Stimulated activated naive CD8-positive, alpha-beta T cell treated with anti-CD3 and anti-CD28 coated beads, Interleukin-15, amount 100 ng/mL, for 72 hours (primary cell): ENCODE results near the gene CNNM3.
A peak's percentile ranks its signal among the peaks of the same experiment; 100 is the strongest.
"Not testable (repeated sequence)": the region's sequence is repeated elsewhere in the genome, so short reads cannot be mapped to it uniquely, and the experiment has no call there.

ENCODE experiments used
- ATAC-seq: fragments of 150-1000 bp; cut with Tn5 transposase; 2 replicates; pipeline ENCODE4 v1.10.0; 2021; ENCODE audit warnings: mild to moderate bottlenecking, moderate library complexity
- DNase-seq, 2 donors: peaks; one replicate each; pipeline ENCODE4 v3.0.0; 2021 to 2022
- H3K27ac Mint-ChIP-seq, 2 donors: one replicate each; pipeline ENCODE4 v1.8.0; 2022; ENCODE audit warnings: mild to moderate bottlenecking in 2 of 2, mixed read lengths in 2 of 2, moderate library complexity in 2 of 2
- H3K27me3 Mint-ChIP-seq: one replicate; pipeline ENCODE4 v1.8.0; 2022; ENCODE audit warnings: mixed read lengths
- H3K4me1 Mint-ChIP-seq: one replicate; pipeline ENCODE4 v1.8.0; 2022; ENCODE audit warnings: mild to moderate bottlenecking, mixed read lengths
- H3K4me3 Mint-ChIP-seq, 2 donors: one replicate each; pipeline ENCODE4 v1.8.0; 2022; ENCODE audit warnings: mild to moderate bottlenecking in 2 of 2, mixed read lengths in 2 of 2, moderate library complexity in 1 of 2
- H3K9me3 Mint-ChIP-seq, 2 donors: one replicate each; pipeline ENCODE4 v1.8.0; 2022; ENCODE audit warnings: mixed read lengths in 2 of 2

The CNNM3 gene

GRCh38 chr2:96859099-96859649, 43.1 kb downstream of the CNNM3 start:
- no peak for ATAC-seq
- H3K4me3 Mint-ChIP-seq: peak overlapping the region; percentile 85 to 99
- DNase-seq: no peak
- H3K9me3 Mint-ChIP-seq: no peaks in the 10 kb centered on the region
- peak overlapping the region in 1 of 2 donors; percentile 72 for H3K27ac Mint-ChIP-seq
- H3K27me3 Mint-ChIP-seq: no peaks in the 10 kb centered on the region
- peaks cover 56% of the 10 kb centered on the region for H3K4me1 Mint-ChIP-seq

- Mint-ChIP-seq H3K9me3 (no peaks in the 10 kb centered on the region), H3K4me1 (peaks cover 56% of the 10 kb centered on the region), H3K27ac (peak overlapping the region in 1 of 2 donors; percentile 16), H3K4me3 (no peak overlapping the region), H3K27me3 (no peaks in the 10 kb centered on the region)
- ATAC-seq (no peak), DNase-seq (no peak)
These were observed 43.6 kb downstream of the CNNM3 start for GRCh38 chr2:96859681-96860064.

GRCh38 chr2:96860065-96861029, 44.3 kb downstream of the CNNM3 start:
- DNase-seq: no peak
- peak overlapping the region in 1 of 2 donors; percentile 28 for H3K4me3 Mint-ChIP-seq
- peaks cover 49% of the 10 kb centered on the region for H3K4me1 Mint-ChIP-seq
- no peak for ATAC-seq
- H3K27ac Mint-ChIP-seq: no peak overlapping the region
- H3K9me3 Mint-ChIP-seq: no peaks in the 10 kb centered on the region
- H3K27me3 Mint-ChIP-seq: no peaks in the 10 kb centered on the region

DNA sequence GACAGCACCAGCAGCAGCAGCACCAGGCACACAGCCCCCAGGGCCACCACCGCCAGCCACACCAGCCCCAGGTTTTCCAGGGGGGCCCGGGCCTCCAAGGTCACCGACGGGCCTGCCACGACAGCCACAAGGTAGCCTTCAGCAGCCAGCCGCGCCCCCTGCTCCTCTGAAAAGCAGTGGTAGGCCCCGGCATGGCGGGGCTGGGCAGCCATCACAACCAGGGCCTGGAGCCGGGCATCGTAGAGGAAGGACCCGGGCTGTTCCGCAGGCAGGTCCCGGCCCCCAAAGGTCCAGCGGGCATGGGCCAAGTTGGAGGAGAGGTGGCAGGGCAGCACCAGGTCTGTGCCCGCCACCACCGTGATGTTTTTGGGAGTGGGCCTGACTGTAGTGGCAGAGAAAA, 45.0 kb downstream of the CNNM3 start:
- ATAC-seq (no peak), DNase-seq (no peak)
- Mint-ChIP-seq H3K27me3 (no peaks in the 10 kb centered on the region), H3K4me3 (no peak overlapping the region), H3K9me3 (no peaks in the 10 kb centered on the region), H3K4me1 (peaks cover 52% of the 10 kb centered on the region), H3K27ac (no peak overlapping the region)

GRCh38 chr2:96863056-96863455, 47.0 kb downstream of the CNNM3 start:
- not testable (repeated sequence) for H3K27me3 Mint-ChIP-seq, H3K4me3 Mint-ChIP-seq, H3K27ac Mint-ChIP-seq, ATAC-seq, DNase-seq, H3K9me3 Mint-ChIP-seq
- peaks cover 51% of the 10 kb centered on the region for H3K4me1 Mint-ChIP-seq

DNA sequence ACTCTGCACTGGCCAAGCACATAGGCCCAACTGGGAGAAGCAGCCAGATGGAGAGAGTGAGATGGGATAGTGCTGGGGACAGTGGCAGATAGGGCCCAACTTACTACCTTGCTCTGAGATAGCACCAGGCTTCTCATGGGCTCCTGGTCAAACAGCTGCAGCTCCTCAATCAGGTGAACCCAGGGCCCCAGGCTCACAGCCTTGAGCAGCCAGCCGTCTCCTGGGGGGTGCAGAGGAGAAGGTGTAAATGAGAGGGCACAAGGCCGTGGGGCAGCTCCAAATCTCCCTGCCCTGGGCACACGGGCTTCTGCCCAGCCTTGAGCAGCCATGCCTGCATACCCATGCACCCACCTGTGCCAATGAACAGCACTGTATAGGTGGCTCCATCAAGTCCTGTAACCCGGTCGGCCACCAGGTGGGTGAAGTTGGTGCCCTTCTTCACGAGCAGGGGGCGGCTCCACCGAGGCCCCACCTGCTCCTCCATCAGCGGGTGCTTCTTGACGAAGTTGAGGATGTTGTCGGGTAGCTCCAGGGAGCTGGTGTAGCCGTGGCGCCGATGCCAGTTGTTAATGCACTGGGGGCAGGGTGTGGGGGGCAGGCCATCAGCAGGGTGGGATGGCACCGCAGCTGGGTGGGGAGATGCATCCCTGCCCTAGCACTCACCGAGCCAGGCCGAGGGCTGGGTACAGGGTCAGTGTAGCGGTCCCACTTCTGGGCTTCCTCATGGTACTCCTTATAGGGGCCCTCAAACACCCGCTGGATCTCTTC, 47.7 kb downstream of the CNNM3 start:
- no peaks in the 10 kb centered on the region for H3K9me3 Mint-ChIP-seq
- H3K27ac Mint-ChIP-seq: no peak overlapping the region
- no peaks in the 10 kb centered on the region for H3K27me3 Mint-ChIP-seq
- no peak for DNase-seq
- peaks cover 48% of the 10 kb centered on the region for H3K4me1 Mint-ChIP-seq
- no peak for ATAC-seq
- no peak overlapping the region for H3K4me3 Mint-ChIP-seq

DNA sequence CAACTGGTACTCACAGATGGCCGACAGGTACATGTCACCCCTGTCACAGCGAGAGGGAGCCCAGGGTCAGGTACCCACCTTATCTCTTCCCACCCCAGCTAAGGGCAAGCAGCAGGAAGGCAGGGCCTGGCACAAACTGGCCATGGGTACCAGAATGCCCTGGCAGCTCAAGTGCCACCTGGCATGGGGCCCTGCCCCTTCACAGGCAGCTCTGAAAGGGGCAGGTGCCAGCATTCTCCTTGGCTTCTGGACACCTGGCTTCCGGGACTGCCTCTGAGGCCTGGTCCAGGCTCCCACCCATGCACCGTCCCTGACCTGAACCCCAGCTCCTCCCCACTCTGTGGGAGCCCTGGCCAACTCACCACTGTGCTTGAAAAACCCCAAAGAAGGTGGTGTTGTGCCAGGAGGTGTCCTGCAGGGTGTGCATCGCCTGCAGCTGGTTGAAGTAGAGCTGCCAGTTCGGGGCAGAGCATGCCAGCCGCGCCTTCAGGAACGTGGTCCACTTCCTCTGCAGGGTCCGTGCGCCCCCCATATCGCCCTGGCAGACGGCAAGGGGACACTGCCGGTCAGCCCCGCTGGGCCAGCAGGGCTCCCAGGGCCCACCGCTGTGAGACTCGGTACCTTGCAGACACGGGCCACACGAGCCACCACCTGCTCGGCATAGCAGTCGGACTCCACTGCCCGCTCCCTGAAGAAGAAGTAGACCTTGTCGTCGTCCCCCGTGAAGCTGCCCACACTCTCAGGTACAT, 48.4 kb downstream of the CNNM3 start:
- Mint-ChIP-seq H3K4me3 (no peak overlapping the region), H3K9me3 (no peaks in the 10 kb centered on the region), H3K4me1 (peaks cover 40% of the 10 kb centered on the region), H3K27me3 (no peaks in the 10 kb centered on the region), H3K27ac (no peak overlapping the region)
- DNase-seq: no peak
- no peak for ATAC-seq

DNA sequence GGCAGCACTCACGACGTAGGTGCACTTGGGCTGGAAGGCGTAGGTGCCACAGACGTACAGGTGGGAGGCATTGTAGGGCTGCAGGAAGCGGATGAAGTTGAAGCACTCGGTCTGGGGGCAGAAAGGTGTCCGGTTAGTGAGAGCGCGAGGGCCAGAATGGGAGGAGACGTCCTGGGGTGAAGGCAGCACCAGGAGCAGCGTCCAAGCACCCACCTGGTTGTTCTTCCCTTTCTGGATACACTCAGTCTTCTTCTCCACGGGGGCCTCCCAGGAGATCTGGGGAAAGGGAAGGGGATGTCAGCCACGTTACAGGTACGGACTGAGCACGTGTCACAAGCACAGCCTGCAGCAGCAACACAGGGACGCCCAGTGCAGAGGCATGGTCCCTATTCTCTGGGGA, 49.6 kb downstream of the CNNM3 start:
- H3K27ac Mint-ChIP-seq: no peak overlapping the region
- H3K4me3 Mint-ChIP-seq: no peak overlapping the region
- H3K9me3 Mint-ChIP-seq: no peaks in the 10 kb centered on the region
- ATAC-seq (no peak), DNase-seq (no peak)
- peaks cover 5% of the 10 kb centered on the region for H3K27me3 Mint-ChIP-seq
- H3K4me1 Mint-ChIP-seq: peaks cover 33% of the 10 kb centered on the region

GRCh38 chr2:96866149-96866548, 50.1 kb downstream of the CNNM3 start:
- Mint-ChIP-seq H3K4me3 (no peak overlapping the region), H3K27me3 (peaks cover 10% of the 10 kb centered on the region), H3K4me1 (peaks cover 34% of the 10 kb centered on the region), H3K27ac (no peak overlapping the region), H3K9me3 (no peaks in the 10 kb centered on the region)
- no peak for ATAC-seq
- no peak for DNase-seq

DNA sequence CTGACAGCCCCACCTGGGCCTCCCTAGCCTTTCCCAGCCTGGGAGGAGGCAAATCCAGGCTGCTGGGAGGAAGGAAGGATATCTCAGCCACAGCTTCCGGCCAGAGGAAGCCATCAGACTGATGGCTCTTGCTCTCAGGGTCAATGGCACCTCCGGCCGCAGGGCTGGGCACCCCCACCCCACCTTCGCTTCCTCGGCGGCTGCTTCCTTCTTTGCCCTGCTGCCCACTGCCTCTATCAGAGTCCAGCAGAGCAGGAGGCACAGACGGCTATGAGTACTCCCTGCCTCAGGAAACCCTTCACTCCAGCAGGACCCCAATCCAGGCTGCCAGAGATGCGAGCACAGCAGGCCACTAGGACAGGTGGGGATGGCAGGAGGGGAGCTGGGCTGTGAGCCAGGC, 50.5 kb downstream of the CNNM3 start:
- ATAC-seq: no peak
- Mint-ChIP-seq H3K27me3 (peaks cover 10% of the 10 kb centered on the region), H3K4me1 (peaks cover 34% of the 10 kb centered on the region), H3K9me3 (no peaks in the 10 kb centered on the region), H3K4me3 (peak overlapping the region; percentile 59 to 92), H3K27ac (no peak overlapping the region)
- no peak for DNase-seq

GRCh38 chr2:96866986-96867755, 51.1 kb downstream of the CNNM3 start:
- Mint-ChIP-seq H3K27me3 (peaks cover 10% of the 10 kb centered on the region), H3K9me3 (no peaks in the 10 kb centered on the region), H3K4me1 (peaks cover 36% of the 10 kb centered on the region), H3K4me3 (peak overlapping the region; percentile 92 to 93), H3K27ac (peak overlapping the region; percentile 38 to 92)
- ATAC-seq: no peak
- DNase-seq: no peak

DNA sequence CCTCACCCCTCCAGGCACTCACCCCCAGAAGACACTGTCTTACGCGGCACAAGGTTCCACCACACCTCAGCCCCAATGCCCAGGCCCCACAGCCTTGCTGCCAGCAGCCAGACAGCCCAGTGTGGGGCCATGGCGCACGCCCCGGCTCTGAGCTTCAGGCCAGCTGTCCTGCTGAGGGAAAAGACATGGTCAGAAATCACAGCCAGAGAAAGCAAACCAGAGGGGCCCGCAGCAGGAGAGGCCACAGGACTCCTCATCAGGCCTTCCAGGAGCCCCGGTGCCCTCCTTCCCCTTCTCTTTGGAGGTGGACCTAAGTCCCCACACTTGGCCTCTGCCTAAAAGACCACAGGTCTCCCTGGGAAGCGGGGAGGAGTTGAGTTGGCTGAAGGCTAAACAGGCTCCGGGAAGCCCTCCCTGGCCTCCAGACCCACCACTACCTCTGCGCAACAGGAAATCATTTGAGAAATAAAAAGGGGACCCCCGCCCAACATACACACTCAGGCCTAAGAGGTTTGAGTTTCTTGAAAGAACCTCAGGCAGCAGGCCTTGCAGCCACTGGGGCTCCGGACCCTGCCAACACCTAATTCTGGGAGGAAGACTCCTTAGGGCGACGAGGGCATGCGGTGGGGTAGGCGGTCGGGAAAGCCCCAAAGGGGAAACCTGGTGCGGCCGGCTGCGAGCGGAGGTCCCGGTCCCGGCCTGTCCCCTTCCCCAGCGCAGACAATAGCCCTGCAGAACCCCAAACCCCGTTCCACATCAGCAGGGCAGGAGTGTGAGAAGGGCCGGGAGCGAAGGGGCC, 51.9 kb downstream of the CNNM3 start:
- Mint-ChIP-seq H3K27ac (peak overlapping the region; percentile 38 to 92), H3K27me3 (peaks cover 10% of the 10 kb centered on the region), H3K9me3 (no peaks in the 10 kb centered on the region), H3K4me3 (peak overlapping the region; percentile 92 to 93), H3K4me1 (peaks cover 43% of the 10 kb centered on the region)
- ATAC-seq: peak; percentile 31
- no peak for DNase-seq

DNA sequence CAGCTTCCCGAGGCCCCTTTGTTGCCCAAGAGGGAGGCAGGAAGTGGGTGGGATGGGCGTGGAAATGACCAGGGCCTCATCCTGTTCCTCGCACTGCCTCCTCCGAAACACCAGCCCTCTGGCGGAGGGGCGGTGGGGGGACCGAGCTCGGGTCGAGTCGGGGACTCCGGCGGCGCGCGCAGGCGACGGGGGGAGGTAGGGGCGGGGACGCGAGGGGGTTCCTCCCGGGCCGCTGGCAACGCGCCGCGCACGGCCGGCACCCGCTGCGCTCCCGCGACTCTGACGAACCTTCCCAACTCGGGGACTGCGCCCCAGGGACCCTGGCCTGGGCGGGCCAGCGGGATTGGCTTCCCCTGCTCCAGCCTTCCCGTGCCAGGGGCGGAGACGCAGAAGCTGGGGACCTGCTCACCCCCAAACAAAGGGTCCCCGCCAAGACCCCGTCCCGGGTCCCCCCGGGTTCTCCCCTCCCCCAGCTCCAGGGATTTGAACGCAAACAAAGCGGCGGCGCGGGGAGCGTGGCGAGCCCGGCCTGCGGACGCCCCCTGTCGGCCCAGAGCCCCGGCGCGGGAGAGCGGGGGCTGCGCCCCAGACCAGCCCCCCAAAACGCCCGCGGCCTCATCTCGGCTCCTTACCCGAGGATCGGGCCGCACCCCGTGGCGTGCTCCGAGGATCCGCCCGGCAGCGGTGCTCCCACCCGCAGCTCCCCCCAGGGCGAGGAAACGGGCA, 52.6 kb downstream of the CNNM3 start:
- Mint-ChIP-seq H3K9me3 (no peaks in the 10 kb centered on the region), H3K4me3 (peak overlapping the region; percentile 92 to 93), H3K4me1 (peaks cover 51% of the 10 kb centered on the region), H3K27me3 (peaks cover 10% of the 10 kb centered on the region), H3K27ac (peak overlapping the region in 1 of 2 donors; percentile 92)
- DNase-seq: peak; percentile 61 to 80
- peak; percentile 69 for ATAC-seq
